NT2/D1 (cell line): ENCODE measurements around the gene CLIC5.

Source experiments
- DNase-seq: peaks from one replicate; pipeline ENCODE4 v3.0.0-alpha.2; 2011; ENCODE audit warnings: low read depth, low spot score
- H3K27me3 ChIP-seq: 2 replicates; pipeline ENCODE4 v1.6.0; 2011; ENCODE audit warnings: mild to moderate bottlenecking; ENCODE audit not compliant: insufficient read length, insufficient read depth
- H3K36me3 ChIP-seq: 2 replicates; pipeline ENCODE4 v1.6.1; 2011; ENCODE audit warnings: mild to moderate bottlenecking, low read length, mixed read lengths; ENCODE audit not compliant: insufficient read depth, insufficient read length
- H3K4me1 ChIP-seq: 2 replicates; pipeline ENCODE4 v1.5.1; 2011; ENCODE audit not compliant: insufficient read depth, insufficient read length
- H3K4me3 ChIP-seq: 2 replicates; pipeline ENCODE4 v1.5.1; 2011; ENCODE audit warnings: low read depth; ENCODE audit not compliant: insufficient read length
- H3K9ac ChIP-seq: 2 replicates; pipeline ENCODE4 v1.6.0; 2011; ENCODE audit warnings: low read depth; ENCODE audit not compliant: insufficient read length
- H3K9me3 ChIP-seq: 2 replicates; pipeline ENCODE4 v1.5.1; 2011; ENCODE audit warnings: mild to moderate bottlenecking, low read length; ENCODE audit not compliant: insufficient read depth
- SUZ12 ChIP-seq: IDR thresholded peaks from 2 replicates; pipeline ENCODE4 v1.6.1; 2011; ENCODE audit not compliant: insufficient read length, insufficient read depth; ENCODE audit errors: extremely low read depth
- YY1 ChIP-seq: IDR thresholded peaks from 2 replicates; pipeline ENCODE4 v1.6.1; 2011; ENCODE audit not compliant: insufficient read length, insufficient read depth
- ZNF274 ChIP-seq: IDR thresholded peaks from 2 replicates; pipeline ENCODE4 v1.6.1; 2011; ENCODE audit warnings: mild to moderate bottlenecking, low read depth, low read length

The CLIC5 gene

GRCh38 chr6:46046558-46047174 is 31.0 kb upstream of the CLIC5 start:
- Histone ChIP-seq H3K4me1 (peaks cover 3% of the 10 kb centered on the region), H3K4me3 (no peak overlapping the region), H3K9ac (no peak overlapping the region), H3K36me3 (no peaks in the 10 kb centered on the region), H3K27me3 (no peaks in the 10 kb centered on the region), H3K9me3 (no peaks in the 10 kb centered on the region)
- DNase-seq, result no peak
- TF ChIP-seq ZNF274, result no peak
- no peak for TF ChIP-seq SUZ12
- TF ChIP-seq YY1, result no peak

GRCh38 chr6:46044881-46045617 is 29.4 kb upstream of the CLIC5 start:
- Histone ChIP-seq H3K9ac (no peak overlapping the region), H3K4me3 (no peak overlapping the region), H3K36me3 (no peaks in the 10 kb centered on the region), H3K27me3 (no peaks in the 10 kb centered on the region), H3K9me3 (no peaks in the 10 kb centered on the region), H3K4me1 (peaks cover 3% of the 10 kb centered on the region)
- DNase-seq, result no peak
- TF ChIP-seq SUZ12, result no peak
- TF ChIP-seq YY1, result no peak
- no peak for TF ChIP-seq ZNF274

- no peak for DNase-seq
- Histone ChIP-seq H3K36me3 (no peaks in the 10 kb centered on the region), H3K9me3 (no peaks in the 10 kb centered on the region), H3K9ac (no peak overlapping the region), H3K4me1 (no peaks in the 10 kb centered on the region), H3K27me3 (no peaks in the 10 kb centered on the region), H3K4me3 (no peak overlapping the region)
- TF ChIP-seq ZNF274, result no peak
- TF ChIP-seq SUZ12, result no peak
- no peak for TF ChIP-seq YY1
These were observed 26.8 kb upstream of the CLIC5 start for GRCh38 chr6:46042355-46042999.

GRCh38 chr6:46040288-46040687 is 24.6 kb upstream of the CLIC5 start:
- TF ChIP-seq SUZ12 (no peak), ZNF274 (no peak), YY1 (no peak)
- H3K4me1 ChIP-seq, result no peaks in the 10 kb centered on the region

GRCh38 chr6:46039646-46040045 is 24.0 kb upstream of the CLIC5 start:
- H3K4me1 ChIP-seq, result no peaks in the 10 kb centered on the region
- H3K9ac ChIP-seq, result no peak overlapping the region
- DNase-seq, result no peak
- H3K27me3 ChIP-seq, result no peaks in the 10 kb centered on the region
- no peak for TF ChIP-seq SUZ12
- no peak for TF ChIP-seq YY1
- TF ChIP-seq ZNF274, result no peak
- no peak overlapping the region for H3K4me3 ChIP-seq
- no peaks in the 10 kb centered on the region for H3K36me3 ChIP-seq
- H3K9me3 ChIP-seq, result no peaks in the 10 kb centered on the region

More at GRCh38 chr6:46040288-46040687, 24.6 kb upstream of the CLIC5 start:
- Histone ChIP-seq H3K9ac (no peak overlapping the region), H3K9me3 (no peaks in the 10 kb centered on the region), H3K4me3 (no peak overlapping the region), H3K27me3 (no peaks in the 10 kb centered on the region), H3K36me3 (no peaks in the 10 kb centered on the region)
- no peak for DNase-seq

GRCh38 chr6:46036911-46037310 is 21.3 kb upstream of the CLIC5 start:
- no peak for DNase-seq
- TF ChIP-seq SUZ12, result no peak
- TF ChIP-seq ZNF274, result no peak
- no peak for TF ChIP-seq YY1

GRCh38 chr6:46035242-46035641 is 19.6 kb upstream of the CLIC5 start:
- Histone ChIP-seq H3K9me3 (no peaks in the 10 kb centered on the region), H3K4me1 (no peaks in the 10 kb centered on the region), H3K27me3 (no peaks in the 10 kb centered on the region), H3K36me3 (no peaks in the 10 kb centered on the region), H3K9ac (no peak overlapping the region), H3K4me3 (no peak overlapping the region)
- no peak for DNase-seq
- TF ChIP-seq YY1 (no peak), ZNF274 (no peak), SUZ12 (no peak)

More at GRCh38 chr6:46036911-46037310, 21.3 kb upstream of the CLIC5 start:
- Histone ChIP-seq H3K4me3 (no peak overlapping the region), H3K36me3 (no peaks in the 10 kb centered on the region), H3K9me3 (no peaks in the 10 kb centered on the region), H3K9ac (no peak overlapping the region), H3K27me3 (no peaks in the 10 kb centered on the region), H3K4me1 (no peaks in the 10 kb centered on the region)
